ENCODE measurements around the gene ACTR2.
"Not testable (repeated sequence)": the region's sequence is repeated elsewhere in the genome, so short reads cannot be mapped to it uniquely, and the experiment has no call there.

ACTR2 gene

DNA sequence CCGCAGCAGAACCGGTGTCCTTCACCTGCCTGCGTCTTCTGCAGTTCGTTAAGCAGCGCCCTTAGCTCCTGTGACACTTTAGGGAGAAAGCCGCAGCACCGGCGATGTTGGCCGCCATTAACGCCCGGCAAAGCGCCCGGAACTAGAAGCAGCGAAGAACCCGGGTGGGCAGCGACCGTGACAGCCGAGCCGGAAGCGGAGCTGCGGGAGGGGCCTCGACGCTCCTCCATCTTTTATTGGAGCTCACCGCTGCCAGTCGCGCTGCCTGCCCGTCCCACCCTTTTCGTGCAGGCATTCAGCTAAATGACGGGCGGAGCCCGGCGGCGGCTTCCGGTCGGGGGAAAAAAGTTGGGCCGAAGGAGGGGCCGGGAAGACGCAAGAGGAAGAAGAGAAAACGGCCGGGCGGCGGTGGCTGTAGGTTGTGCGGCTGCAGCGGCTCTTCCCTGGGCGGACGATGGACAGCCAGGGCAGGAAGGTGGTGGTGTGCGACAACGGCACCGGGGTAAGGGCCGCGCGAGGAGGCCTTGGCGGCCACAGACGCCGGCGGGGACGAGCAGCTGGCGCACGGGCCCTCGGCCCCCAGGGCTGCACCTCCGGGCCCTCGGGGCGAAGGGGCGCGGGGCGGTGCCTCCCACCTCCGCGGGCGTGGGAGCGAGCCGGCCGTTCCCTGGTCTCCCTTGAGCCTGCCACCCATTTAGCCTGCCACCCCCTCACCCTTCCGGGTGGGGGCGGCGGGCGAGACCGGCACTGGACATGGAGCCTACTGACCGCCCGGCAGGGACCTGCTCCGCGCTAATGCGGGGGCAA, at the start of gene ACTR2:
Gene ACTR2, plus strand, starts transcription at position 376 of the 807 bp plus-strand sequence. Its CDS starts 79 bp downstream, at position 455.
- DNase-seq (ENCODE audit: low spot score): peak; percentile 97

DNA sequence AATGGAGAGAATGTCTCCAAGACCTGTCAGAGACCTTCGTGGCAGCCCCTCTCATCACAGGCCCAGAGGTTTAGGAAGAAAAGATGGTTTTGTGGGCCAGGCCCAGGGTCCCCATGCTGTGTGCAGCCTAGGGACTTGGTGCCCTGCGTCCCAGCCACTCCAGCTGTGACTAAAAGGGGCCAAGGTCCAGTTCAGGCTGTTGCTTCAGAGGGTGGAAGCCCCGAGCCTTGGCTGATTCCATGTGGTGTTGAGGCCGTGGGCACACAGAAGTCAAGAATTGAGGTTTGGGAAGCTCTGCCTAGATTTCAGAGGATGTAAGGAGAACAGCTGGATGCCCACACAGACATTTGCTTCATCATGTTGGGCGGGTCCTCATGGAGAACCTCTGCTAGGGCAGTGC, 45.1 kb upstream of the ACTR2 start:
- DNase-seq (ENCODE audit: low spot score): no peak

DNA sequence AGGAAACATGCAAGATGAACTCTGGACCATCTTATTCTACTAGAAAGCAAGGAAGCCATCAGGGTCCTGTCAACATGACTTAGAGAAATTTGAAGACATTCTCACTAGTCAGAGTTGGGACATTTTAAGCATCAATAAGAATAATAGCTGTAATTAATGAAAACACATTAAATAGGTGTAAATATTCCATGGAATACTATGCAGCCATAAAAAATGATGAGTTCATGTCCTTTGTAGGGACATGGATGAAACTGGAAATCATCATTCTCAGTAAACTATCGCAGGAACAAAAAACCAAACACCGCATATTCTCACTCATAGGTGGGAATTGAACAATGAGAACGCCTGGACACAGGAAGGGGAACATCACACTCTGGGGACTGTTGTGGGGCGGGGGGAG, 44.2 kb upstream of the ACTR2 start:
- not testable (repeated sequence) for DNase-seq (ENCODE audit: low spot score)

DNA sequence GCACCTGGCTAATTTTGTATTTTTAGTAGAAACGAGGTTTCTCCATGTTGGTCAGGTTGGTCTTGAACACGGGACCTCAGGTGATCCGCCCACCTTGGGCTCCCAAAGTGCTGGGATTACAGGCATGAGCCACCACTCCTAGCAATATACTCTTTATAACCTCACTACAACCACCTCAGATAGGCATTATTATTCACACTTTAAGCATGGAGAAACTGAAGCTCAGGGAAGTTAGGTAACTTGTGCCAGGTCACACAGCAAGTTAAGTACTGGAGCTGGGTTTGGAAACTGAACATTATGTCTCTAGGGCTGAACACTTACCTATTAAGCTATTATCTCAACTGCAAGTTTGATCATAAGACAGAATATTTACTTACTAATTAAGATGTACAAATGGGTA, 42.6 kb upstream of the ACTR2 start:
- DNase-seq (ENCODE audit: low spot score): no peak

DNA sequence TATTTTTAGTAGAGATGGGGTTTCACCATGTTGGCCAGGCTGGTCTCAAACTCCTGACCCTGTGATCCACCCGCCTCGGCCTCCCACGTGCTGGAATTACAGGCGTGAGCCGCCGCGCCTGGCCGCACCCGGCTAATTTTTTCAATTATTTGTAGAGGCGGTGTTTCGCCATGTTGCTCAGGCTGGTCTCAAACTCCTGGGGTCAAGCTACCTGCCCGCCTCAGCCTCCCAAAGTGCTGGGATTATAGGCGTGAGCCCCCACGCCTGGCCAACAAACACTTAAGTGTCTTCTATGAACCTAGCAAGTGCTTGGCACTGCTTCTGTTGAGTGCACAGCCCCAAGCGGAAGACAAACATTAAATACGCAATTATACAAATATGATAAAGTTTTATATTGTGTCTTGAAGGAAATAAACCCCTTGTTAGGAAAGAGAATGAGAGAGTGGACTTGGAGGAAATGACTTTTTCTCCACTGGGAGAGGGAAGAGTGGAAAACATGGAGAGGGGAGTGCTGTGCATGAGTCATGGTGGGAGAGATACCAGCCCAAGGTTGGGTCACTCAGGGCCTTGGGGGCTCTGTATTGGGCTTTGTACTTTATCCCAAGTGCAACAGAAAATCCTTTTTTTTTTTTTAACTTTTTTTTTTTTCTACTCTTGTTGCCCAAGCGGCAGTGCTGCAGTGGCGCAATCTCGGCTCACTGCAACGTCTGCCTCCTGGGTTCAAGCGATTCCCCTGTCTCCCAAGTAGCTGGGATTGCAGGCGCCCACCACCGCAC, 41.4 kb upstream of the ACTR2 start:
- no peak for DNase-seq (ENCODE audit: low spot score)

DNA sequence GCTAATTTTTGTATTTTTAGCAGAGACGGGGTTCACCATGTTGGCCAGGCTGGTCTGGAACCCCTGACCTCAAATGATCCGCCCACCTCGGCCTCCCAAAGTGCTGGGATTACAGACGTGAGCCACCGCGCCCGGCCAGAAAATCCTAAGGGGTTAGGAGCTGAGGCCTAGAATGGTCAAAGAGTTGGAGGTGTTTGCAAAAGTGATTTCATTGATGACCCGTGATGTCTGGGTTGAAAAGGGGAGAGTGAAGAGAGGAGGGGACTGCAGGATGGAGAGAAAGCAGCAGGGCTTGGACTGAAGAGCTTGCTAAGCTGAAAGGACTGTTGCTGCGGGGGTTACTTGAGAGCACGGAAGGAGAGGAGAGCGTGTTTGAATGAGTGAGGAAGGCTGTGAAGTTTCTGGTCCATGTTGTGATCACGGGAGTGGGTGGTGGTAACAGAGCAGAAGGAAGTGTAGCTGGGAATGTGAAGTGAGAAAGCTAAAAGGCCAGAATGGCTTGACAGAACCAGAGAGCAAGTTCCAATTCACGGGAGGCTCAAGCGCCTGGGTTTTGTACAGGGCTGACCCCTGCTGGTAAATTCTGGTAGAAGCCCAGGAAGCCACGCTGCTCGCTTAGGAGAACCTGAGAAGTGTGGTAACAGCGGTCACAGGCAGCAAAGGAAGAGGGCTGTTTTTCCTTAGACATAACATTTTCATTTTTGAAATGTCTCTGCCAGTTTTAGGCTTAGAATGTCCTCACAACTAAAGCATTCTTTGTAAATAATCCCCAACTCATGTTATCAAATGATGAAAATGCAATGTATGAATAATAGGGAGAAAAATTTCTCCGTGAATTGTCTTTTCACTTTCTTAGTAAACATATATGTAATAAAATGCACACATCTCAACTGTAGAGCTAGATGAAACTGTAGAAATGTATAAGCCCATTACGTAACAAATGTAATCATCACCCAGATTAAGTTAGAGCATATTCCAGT, 40.5 kb upstream of the ACTR2 start:
- peak; percentile 86 for DNase-seq (ENCODE audit: low spot score)

DNA sequence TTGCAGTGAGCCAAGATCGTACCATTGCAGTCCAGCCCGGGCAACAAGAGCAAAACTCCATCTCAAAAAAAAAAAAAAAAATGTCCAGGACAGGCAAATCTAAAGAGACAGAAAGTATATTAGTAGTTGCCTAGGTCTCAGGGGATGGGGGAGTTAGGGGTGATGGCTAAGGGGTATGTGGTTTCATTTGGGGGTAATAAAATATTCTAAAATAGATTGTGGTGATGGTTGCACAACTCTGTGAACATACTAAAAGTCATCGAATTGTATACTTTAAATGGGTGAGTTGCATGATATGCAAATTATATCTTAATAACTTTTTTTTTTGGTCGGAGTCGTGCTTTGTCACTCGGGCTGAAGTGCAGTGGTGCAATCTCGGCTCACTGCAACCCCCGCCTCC, 34.2 kb upstream of the ACTR2 start:
- DNase-seq (ENCODE audit: low spot score): no peak

DNA sequence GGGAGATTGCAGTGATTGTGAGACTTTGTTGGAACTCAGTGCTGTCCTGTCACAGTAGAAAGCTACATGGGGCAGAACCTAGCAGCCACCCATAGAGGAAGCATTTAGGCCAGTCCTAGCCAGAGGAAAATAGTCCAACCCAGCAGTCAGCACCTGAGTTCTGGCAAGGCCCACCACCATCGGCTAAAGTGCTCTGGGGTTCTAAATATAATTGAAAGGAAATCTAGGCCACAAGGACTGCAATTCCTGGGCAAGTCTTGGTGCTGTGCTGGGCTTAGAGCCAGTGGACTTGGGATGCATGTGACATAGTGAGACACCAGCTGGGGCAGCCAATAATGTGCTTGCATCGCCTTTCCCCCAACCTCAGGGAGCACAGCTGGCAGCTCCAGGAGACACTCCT, 28.9 kb upstream of the ACTR2 start:
- no peak for DNase-seq (ENCODE audit: low spot score)

DNA sequence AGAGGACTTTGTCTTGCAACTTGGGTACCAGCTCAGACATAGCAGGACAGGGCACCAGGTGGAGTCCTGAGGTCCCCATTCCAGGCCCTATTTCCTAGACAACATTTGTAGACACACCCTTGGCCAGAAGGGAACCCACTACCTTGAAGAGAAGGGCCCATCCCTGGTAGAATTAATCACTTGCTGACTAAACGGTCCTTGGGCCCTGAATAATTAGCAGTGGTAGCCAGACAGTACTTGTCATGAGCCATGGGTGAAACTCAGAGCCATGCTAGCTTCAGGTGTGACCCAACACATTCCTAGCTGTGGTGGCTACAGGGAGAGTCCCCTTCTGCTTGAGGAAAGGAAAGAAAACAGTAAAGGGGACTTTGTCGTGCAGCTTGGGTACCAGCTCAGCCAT, 28.5 kb upstream of the ACTR2 start:
- DNase-seq (ENCODE audit: low spot score): no peak

DNA sequence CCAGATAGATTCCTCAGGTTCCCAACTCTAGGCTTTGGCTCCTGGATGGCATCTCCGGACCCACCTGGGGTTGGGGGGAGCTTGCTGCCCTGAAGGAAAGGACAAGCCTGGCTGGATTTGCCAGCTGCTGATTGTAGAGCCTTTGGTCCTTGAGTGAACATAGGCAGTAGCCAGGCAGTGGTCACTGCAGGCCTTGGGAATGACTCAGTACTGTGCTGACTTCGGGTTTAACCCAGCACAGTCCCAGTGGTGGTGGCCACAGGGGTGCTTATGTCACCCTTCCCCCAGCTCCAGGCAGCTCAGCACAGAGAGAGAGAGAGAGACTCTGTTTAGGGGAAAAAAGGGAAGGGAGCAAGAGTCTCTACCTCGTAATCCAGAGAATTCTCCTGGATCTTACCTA, 27.7 kb upstream of the ACTR2 start:
- no peak for DNase-seq (ENCODE audit: low spot score)

DNA sequence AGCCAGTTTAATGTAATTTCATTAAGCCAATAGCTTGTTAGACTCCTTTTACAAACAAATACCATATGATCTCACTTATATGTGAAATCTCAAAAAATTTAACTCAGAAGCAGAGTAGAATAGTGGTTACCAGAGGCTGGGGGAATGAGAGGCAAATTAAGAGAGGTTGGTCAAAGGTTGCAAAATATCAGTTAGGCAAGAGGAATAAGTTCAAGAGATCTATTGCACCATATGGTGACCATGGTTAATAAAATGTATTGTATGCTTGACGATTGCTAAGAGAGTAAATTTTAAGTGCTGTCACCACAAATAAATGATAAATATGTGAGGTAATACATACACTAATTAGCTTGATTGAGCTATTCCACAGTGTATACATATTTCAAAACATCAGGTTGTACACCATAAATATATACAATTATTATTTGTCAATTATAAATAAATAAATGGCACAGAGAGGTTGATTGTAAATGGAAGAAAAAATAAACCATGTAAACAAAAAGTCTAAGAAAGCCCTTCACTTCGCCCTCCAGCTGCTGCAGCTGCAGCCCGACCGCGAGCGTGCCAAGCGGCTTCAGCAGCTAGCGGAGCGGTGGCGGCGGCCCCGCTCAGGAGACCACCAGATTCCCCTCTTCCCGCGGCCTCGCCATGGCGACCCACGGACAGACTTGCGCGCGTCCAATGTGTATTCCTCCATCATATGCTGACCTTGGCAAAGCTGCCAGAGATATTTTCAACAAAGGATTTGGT, 23.0 kb upstream of the ACTR2 start:
- DNase-seq (ENCODE audit: low spot score): peak; percentile 40

DNA sequence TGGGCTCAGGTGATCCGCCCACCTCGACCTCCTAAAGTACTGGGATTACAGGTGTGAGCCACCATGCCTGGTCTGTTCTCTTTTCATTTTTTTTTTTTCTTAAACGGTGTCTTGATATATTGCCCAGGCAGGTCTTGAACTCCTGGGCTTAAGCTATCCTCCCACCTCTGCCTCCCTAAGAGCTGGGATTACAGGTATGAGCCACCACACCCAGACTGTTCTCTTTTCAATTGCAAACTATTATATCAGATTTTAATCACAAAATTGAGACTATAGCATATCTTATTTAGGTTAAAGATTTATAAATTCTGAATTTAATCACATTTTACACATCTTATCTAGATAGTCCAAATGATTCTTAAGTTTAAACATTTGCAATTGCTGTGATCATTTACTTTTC, 15.5 kb upstream of the ACTR2 start:
- no peak for DNase-seq (ENCODE audit: low spot score)

DNA sequence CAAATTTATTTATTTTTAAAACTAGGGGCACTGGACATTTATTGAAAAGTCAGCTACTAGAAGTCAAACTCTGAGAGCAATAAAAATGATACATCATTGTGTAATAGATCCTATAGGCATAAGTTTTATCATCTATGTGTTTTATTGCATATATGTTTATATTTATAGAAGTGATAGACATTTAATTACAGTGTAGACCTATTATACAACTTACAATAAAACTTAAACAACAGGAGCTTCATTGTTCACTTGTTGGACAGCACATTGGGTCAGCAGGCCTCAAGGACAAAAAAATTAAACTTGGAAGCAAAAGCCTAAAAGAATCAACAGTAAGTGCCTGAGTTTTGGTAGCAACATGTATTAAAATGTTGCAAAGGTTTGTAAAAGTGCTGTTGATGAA, 15.0 kb upstream of the ACTR2 start:
- DNase-seq (ENCODE audit: low spot score): no peak

DNA sequence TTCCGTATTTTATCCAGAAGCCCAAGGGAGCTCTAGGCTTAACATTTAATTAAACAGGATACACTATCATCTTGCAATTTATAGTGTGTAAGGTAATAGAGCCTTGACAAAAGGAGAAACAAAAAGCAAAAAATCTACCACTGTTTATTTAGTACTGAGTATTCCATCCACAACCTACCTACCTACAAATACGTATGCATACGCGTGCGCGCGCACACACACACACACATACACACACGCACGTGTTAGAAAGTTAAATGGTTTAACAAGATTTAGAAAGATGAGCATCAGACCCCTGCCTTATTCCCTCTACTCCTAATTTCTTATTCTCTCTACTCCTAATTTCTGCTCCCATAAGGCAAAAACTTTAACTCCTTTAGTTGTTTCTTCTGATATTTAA, 14.6 kb upstream of the ACTR2 start:
- no peak for DNase-seq (ENCODE audit: low spot score)

DNA sequence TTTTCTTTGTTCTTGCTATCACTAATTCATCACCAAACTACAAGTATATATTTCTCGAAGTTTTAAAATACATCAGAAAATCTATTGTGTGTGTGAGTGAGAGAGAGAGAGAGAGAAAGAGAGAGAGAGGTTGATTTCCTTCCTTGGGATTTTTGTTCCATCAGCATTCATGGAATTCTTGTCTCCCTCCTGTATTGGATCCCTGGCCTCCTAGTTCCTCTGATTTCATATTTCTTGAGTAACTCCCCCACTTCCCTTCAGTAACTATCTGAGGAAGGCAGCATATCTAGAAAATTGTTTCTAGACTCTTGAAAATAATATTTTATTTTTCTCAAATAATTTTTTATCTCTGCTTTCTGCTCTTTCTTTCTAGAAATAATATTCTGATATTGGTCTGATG, 13.3 kb upstream of the ACTR2 start:
- no peak for DNase-seq (ENCODE audit: low spot score)

DNA sequence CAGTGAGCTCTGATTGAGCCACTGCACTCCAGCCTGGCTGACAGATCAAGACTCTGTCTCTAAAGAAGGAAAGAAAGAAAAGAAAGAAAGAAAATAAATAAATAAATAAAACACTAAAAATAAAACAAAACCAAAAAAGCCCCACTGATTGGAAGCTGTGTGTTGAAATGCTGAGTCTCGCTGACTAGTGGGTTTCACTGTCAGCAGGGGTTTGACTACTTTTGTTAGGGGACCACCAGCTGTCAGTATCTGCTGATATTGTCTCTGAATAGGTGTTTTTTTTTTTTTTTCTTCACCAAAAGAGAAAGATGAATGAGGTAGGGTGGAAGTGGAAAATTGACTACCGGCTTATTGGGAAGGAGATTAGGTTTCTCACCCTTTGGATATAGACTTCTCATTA, 12.8 kb upstream of the ACTR2 start:
- no peak for DNase-seq (ENCODE audit: low spot score)

DNA sequence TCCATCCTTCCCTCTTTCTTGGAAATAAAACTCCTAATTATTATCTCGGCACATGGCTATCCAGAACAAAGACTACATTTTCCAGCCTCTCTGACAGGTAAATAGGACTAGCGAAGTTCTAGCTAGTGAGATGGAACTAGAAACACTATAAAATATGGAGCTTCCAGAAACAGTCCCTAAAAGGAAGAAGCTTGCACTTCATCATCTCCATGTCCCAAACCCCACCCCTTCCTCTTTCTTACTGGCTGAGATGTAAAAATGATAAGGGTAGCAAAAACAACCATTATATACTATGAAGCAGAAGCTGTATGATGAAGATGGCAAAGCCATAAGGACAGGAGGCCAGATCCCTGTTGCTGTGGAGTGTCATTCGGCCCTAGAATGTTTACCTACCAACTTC, 11.7 kb upstream of the ACTR2 start:
- no peak for DNase-seq (ENCODE audit: low spot score)

DNA sequence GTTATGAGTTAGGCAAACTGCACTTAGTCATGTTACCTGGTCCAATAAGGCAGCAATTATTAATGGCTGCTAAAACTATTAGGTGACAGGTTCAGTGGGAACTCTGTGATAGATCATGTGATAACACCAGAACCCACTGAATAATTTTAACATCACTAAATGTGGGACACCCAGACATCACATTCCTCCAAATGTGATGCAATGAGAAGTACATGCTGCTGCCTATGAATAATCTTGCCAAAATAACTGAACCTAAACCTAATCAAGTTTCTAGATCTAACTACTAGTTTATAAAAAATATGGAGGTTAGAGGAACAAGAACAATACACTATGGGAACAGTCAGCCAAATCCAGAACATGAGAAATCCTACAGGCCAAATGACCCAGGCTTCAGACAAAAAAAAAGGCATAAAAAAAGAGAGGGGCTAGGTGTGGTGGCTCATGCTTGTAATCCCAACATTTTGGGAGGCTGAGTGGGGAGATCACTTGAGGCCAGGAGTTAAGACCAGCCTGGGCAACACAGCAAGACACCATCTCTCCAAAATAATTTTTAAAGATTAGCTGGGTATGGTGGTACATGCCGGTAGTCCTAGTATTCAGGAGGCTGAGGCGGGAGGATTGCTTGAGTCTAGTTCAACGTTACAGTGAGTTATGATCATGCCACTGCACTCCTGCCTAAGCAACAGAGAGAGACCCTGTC, 7.0 kb upstream of the ACTR2 start:
- DNase-seq (ENCODE audit: low spot score): no peak

DNA sequence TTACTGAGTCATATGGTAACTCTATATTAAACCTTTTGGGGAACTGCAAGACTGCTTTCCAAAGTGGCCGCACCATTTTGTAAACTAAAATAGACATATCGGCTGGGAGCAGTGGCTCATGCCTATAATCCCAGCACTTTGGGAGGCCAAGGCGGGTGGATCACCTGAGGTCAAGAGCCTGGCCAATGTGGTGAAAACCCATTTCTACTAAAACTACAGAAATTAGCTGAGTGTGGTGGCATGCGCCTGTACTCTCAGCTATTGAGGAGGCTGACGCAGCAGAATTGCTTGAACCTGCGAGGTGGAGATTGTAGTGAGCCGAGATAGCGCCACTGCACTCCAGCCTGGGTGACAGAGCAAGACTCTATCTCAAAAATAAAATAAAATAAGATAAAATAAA, 6.4 kb upstream of the ACTR2 start:
- DNase-seq (ENCODE audit: low spot score): not testable (repeated sequence)

DNA sequence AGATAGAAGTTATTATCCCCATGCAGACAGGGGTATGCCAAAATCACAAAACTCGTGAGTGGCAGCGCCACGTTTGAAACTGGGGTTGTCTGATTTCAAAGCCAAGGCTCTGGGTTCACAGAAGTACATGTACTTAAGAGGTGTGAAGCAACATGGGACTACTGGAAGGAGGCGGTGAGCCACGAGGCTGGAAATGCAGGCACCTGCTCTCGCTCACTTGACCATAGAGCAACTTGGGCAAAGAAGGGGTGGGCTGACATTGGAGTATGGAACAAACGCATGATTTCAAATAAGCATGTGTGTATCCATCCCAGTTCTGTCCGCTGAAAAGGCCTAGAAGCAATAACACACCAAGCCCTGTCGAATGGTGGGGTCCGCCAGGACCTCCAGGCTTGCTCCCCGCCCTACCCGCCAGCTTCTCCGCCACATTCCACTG, 593 bp upstream of the ACTR2 start:
- peak; percentile 61 for DNase-seq (ENCODE audit: low spot score)

DNA sequence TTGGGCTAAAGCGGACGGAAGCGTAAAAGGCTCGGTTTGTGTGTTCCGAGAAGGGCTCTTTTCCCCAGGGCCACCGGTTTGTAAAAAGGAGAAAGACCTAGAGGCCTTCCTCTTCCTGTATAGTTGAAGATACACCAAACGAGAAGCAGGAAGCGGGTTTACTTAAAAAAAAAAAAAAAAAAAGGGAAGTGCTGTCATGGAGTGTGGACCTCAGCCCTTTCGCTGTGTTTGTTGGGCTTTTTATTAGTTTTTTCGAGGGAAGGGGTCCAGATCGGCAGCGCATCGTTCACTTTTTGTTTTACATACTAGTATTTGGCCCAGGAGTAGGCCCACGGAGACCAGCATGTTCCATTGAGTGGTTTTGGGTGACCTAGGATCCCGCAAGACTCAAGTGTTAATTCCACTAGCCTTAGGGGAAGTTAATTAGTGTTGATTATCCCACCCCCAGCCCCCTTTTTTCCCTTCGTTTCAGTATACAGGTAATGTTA, 676 bp downstream of the ACTR2 start:
- DNase-seq (ENCODE audit: low spot score): peak; percentile 90

Measured in NAMALWA (cell line).